Measurements from ENCODE around the gene RTN4R.

Gene RTN4R

GRCh38 chr22:20229916-20230775, 38.0 kb downstream of the RTN4R start:
- DNase-seq (ENCODE audit: low read depth) = no peak

GRCh38 chr22:20228939-20229272, 39.2 kb downstream of the RTN4R start:
- DNase-seq (ENCODE audit: low read depth) = no peak

- DNase-seq (ENCODE audit: low read depth) = no peak
Observed at GRCh38 chr22:20228055-20228938, 39.8 kb downstream of the RTN4R start.

- DNase-seq (ENCODE audit: low read depth) = no peak
Observed at GRCh38 chr22:20227363-20227762, 40.8 kb downstream of the RTN4R start.

- no peak for DNase-seq (ENCODE audit: low read depth)
Observed at GRCh38 chr22:20226760-20227350, 41.3 kb downstream of the RTN4R start.

- no peak for DNase-seq (ENCODE audit: low read depth)
Observed at GRCh38 chr22:20226077-20226716, 41.9 kb downstream of the RTN4R start.

GRCh38 chr22:20225693-20225966, 42.5 kb downstream of the RTN4R start:
- no peak for DNase-seq (ENCODE audit: low read depth)

GRCh38 chr22:20224917-20225692, 43.0 kb downstream of the RTN4R start:
- no peak for DNase-seq (ENCODE audit: low read depth)

GRCh38 chr22:20224256-20224626, 43.9 kb downstream of the RTN4R start:
- no peak for DNase-seq (ENCODE audit: low read depth)

GRCh38 chr22:20223421-20224255, 44.5 kb downstream of the RTN4R start:
- no peak for DNase-seq (ENCODE audit: low read depth)

GRCh38 chr22:20222764-20223420, 45.2 kb downstream of the RTN4R start:
- DNase-seq (ENCODE audit: low read depth) = no peak

GRCh38 chr22:20221421-20222340, 46.4 kb downstream of the RTN4R start:
- no peak for DNase-seq (ENCODE audit: low read depth)

GRCh38 chr22:20220629-20221026, 47.5 kb downstream of the RTN4R start:
- no peak for DNase-seq (ENCODE audit: low read depth)

GRCh38 chr22:20219667-20220628, 48.2 kb downstream of the RTN4R start:
- no peak for DNase-seq (ENCODE audit: low read depth)

- no peak for DNase-seq (ENCODE audit: low read depth)
Observed at GRCh38 chr22:20218987-20219386, 49.1 kb downstream of the RTN4R start.

GRCh38 chr22:20218326-20218872, 49.7 kb downstream of the RTN4R start:
- DNase-seq (ENCODE audit: low read depth) = no peak

- no peak for DNase-seq (ENCODE audit: low read depth)
Observed at GRCh38 chr22:20217563-20217962, 50.6 kb downstream of the RTN4R start.
